Measurements from ENCODE around the gene PLBD2.
A peak's percentile ranks its signal among the peaks of the same experiment; 100 is the strongest.
"Not testable (repeated sequence)": the region's sequence is repeated elsewhere in the genome, so short reads cannot be mapped to it uniquely, and the experiment has no call there.

PLBD2 gene

DNA sequence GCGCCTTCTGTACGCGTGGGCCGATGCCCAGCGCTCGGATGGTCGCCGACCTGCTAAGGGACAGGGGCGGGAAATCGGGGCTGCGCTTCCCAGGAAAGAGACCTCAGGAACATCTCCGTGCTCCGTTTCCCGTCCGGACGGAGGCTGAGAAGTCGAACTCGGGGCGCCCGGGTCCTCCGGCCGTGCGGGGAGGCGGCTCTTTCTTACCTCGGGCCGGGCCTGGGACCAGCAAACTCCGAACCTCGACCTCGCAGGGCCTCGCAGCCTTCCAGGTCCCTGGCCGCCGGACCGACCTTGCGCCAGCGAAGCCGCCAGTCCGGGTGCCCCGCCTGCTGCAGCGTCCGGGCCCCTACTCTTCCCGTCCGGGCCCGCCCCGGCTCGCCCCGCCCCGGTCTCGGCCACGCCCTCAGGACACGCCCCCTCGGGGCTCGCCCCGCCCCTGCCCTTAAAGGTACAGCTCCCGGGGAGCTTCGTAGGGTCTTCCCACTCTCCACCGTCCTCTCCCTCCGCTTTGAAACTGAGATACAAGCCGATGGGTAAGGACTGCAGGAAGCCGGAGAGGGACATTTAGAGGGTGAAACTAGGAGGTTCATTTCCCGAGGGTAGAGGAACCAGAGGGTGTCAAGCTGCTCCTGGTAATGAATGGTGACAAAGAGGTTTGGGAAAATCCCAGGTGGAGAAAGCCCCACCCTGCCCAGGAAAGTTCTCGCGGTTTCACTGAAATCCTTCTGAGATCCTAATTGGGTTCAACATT lies 23.4 kb upstream of the PLBD2 start, which contains the start of gene SLC8B1:
Gene SLC8B1 (minus strand): TSS at position 324 of the 754 bp plus-strand sequence. CDS start 2,231 bp downstream, outside the sequence.
- peak; percentile 90 for DNase-seq (ENCODE audit: low spot score)

- DNase-seq (ENCODE audit: low spot score) = no peak
Measured at GRCh38 chr12:113339540-113339939, 18.8 kb upstream of the PLBD2 start.

- no peak for DNase-seq (ENCODE audit: low spot score)
Measured at GRCh38 chr12:113340061-113340460, 18.3 kb upstream of the PLBD2 start.

GRCh38 chr12:113341535-113341934 lies 16.9 kb upstream of the PLBD2 start:
- no peak for DNase-seq (ENCODE audit: low spot score)

- DNase-seq (ENCODE audit: low spot score) = no peak
Measured at GRCh38 chr12:113345318-113345717, 13.1 kb upstream of the PLBD2 start.

DNA sequence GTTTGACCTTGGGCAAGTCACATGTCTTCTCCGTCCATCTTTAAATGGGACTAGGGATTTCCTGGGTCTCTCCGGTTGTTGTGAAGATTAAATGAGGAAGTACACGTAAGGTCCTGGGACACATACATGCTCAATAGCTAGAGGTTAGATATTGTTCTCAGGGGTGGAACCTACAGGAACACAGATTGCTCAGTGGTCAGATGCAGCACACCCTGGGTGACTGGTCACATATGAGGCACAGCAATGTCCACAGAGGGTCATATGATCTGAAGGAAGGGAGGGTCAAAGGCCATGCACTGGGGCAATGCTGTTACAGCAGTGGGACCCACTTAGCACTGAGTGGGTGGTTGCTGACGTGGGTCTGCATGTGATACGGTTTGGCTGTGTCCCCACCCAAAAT lies 12.0 kb upstream of the PLBD2 start:
- DNase-seq (ENCODE audit: low spot score) = no peak

DNA sequence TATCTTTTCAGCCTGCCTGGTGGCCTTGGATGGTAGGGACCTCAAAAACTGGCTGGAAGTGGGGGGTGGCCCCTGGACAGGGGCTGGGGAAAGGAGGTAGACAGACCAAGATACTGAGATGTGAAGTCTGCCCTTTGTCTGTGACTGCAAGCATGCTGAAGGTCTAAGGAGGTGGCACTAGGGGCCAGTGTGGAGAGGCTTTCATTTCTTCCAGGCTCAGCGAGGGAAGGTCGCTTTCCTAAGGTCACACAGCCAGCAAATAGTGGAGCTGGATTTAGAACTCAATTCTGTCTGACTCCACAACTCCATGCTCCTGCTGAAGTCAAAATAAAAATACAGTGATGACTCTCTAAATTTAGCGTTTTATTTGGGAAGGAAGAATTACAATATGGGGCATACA lies 11.3 kb upstream of the PLBD2 start:
- no peak for DNase-seq (ENCODE audit: low spot score)

DNA sequence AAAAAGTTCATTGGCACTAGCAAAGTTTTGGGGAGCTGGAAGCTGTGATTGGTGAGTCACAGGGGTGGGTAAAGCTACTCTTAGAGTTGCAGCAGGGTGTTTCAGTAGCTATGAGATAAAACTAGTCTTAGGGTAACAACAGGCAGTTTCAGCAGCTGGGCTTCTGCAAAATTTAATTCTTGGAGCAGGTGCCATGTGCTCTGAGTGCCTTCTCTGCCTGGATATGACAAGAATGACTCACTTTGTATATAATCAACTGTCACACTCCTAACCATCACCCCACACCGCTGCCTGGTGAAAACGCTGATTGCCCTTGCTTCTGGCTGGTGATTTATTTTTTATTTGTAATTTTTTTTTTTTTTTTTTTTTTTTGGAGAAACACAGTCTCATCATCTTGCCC lies 10.5 kb upstream of the PLBD2 start:
- DNase-seq (ENCODE audit: low spot score) = no peak

GRCh38 chr12:113348849-113349536 lies 9.4 kb upstream of the PLBD2 start:
- DNase-seq (ENCODE audit: low spot score) = no peak

DNA sequence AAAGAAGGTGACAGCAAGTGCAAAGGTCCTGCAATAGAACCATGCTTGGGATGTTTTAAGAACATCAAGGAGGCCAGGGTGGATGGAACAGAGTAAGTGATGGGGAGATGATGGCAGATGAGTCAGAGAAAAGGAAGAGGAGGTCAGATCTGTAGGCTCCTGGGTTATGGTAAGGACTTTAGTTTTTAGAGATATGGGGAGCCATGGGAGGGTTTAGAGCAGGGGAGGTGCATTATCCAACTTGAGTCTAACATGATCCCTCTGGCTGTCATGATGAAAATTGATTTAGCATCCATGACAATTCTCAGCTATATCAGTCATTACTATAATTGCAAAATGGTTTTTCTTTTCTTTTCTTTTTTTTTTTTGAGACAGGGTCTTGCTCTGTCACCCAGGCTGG lies 7.3 kb upstream of the PLBD2 start:
- no peak for DNase-seq (ENCODE audit: low spot score)

DNA sequence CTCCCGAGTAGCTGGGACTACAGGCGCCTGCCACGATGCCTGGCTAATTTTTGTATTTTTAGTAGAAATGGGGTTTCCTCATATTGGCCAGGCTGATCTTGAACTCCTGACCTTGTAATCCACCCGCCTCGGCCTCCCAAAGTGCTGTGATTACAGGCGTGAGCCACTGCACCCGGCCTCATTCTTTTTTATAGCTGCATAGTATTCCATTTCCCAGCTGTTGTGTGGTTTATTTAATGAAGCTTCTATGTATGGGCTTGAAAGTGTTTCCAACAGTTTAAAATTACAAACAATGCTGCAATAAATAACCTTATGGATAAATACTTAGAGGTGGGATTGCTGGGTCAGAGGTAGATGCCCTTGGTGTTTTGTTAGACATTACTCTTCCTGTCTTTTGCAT lies 4.2 kb upstream of the PLBD2 start:
- not testable (repeated sequence) for DNase-seq (ENCODE audit: low spot score)

- DNase-seq (ENCODE audit: low spot score) = no peak
Measured at GRCh38 chr12:113359133-113359938, 949 bp downstream of the PLBD2 start.

DNA sequence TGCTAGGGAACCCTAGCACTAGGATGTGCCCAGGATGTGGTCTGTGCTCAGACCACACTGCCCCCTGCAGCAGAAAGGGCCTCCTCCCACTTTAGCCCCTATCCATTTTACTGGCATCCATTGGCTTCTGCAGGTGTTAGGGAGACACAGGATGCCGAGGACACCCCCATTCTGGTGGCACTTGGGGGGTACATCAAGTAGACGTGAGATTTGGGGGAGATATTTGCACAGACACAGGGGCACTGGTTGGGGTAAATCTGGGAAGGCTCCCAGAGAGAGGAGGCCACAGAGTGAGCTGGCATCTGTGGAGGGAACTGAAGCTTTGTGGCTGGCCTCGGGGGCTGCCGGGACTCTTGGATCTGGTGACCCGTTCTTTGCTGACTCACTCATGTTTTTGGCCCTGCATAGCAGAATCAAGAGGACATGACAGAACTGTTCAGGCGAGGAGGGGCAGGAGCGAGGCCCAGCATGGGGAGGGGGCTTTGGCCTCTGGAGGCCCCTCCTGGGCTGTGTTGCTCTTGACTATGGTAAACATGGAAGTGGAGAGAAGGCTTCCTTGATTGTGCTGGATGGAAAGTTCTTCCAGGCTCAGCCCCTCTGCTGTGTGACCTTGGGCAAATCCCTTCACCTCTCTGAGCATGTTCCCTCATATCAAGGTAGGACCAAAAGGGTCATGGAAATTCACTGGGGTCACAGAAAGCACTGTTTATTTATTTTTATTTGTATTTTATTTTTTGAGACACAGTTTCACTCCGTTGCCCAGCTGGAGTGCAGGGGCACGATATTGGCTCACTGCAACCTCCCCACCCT lies 1.8 kb downstream of the PLBD2 start:
- DNase-seq (ENCODE audit: low spot score) = no peak

- no peak for DNase-seq (ENCODE audit: low spot score)
Measured at GRCh38 chr12:113361574-113362370, 3.4 kb downstream of the PLBD2 start.

DNA sequence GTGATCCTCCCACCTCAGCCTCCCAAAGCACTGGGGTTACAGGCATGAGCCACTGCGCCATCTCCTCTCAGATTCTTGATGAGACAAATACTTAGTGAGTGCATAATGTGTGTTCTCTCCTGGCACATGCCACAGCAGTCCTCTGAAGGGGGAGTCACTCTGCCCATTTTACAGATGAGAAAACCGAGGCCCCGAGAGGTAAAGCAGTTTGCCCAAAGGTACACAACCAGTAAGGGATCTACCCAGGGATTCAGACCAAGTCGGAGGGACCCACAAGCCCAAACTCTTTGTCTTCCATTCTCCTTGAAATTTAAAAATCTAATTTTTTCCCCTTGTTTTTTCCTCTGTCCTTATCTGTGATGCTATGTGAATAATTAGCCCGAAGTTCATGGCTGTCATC lies 6.3 kb downstream of the PLBD2 start:
- DNase-seq (ENCODE audit: low spot score) = no peak

DNA sequence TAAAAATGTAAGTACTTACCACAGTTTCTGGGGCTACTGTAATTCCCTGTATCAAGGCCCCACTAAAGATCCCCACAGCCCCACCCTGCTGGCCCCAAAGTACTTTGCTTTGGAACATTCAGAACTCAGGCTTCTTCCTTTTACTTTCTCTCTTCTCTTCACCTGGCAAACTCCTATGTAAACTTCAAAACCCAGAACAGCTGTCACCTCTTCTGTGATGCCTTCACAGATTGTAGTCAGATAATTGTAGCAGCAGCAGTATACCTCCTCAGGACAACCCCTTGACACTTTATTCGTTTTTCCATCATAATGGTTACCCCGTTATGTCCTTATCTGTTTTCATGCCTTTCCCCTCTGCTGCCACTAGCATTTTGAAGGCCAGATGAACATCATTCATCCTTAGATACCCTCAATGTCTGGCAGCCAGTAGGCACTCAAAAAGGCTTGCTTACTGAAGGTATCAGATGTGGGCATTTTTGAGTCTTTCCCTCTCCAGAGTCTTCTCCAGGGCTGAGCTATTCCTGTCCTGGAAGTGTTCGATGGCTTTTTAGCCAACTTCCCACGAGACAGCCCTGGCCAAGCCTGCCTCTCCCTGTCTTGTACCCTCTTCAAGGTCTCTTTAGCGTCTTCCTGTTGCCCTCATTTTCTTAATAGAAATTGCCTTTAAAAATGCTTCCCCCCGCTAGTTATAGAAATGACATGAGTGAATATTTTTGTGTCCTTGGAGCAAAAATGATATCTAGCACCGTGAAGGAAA lies 7.4 kb downstream of the PLBD2 start:
- DNase-seq (ENCODE audit: low spot score) = no peak

GRCh38 chr12:113366827-113367226 lies 8.4 kb downstream of the PLBD2 start:
- DNase-seq (ENCODE audit: low spot score) = no peak

DNA sequence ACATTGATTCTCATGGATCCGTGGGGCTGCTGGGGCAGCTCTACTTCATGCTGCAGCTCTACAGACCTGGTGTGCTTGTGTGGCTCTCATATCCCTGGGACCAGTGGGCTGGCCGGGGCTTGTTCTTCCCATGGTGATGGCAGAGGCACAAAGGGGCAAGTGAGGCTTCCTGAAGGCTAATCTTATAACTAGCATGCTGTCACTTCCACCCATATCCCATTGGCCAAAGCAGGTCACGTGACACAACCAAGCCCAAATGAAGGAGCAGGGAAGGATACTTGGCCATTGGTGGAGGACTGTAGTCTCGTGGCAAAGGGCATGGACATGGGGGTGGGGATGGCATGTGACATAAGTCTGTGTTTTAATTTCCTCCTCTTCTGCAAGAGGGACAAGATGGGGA lies 9.9 kb downstream of the PLBD2 start:
- no peak for DNase-seq (ENCODE audit: low spot score)

DNA sequence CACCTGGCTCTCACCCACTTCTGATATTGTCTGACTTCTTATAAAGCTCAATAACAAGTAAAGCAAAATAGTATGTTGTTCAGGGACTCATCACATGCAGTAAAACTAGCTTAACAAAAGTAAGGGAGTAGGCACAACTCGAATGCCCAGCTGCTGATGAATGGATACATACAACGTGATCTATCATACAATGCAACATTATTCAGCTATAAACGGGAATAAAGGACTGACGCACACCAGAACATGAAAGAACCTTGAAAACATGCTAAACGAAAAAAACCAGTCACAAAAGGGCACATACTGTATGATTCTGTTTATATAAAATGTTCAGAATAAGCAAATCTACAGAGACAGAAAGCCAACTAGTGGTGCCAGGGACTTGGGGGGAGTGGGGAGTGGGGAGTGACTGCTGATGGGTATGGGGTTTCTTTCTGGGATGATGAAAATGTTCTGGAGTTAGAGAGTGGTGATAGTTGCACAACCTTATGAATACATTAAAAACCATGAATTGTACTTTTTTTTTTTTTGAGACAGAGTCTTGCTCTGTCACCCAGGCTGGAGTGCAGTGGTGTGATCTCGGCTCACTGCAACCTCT lies 11.1 kb downstream of the PLBD2 start:
- DNase-seq (ENCODE audit: low spot score) = no peak
